Adrenal gland (tissue), 5 donors: ENCODE data around the gene ZNF655.

Experiments used
- CTCF ChIP-seq, 6 experiments: fragments of 450-650 bp in 4 of 6; fragments of 200-600 bp in 2 of 6; sonication (generic) in 1 of 6; IDR thresholded peaks; 1 replicate in 5 of 6; 2 replicates in 1 of 6; pipeline versions ENCODE4 v1.5.1 to v1.8.0; 2016 to 2021; ENCODE audit warnings: antibody characterized with exemption in 6 of 6, mild to moderate bottlenecking in 2 of 6, moderate library complexity in 1 of 6
- POLR2A ChIP-seq, 2 donors: fragments of 450-650 bp; IDR thresholded peaks; one replicate each; pipeline ENCODE4 v1.6.1; 2017; ENCODE audit warnings: antibody characterized with exemption in 2 of 2, mild to moderate bottlenecking in 2 of 2, moderate library complexity in 1 of 2
- donor health status: DM: no; HTN: no; CAD: no.

DNA sequence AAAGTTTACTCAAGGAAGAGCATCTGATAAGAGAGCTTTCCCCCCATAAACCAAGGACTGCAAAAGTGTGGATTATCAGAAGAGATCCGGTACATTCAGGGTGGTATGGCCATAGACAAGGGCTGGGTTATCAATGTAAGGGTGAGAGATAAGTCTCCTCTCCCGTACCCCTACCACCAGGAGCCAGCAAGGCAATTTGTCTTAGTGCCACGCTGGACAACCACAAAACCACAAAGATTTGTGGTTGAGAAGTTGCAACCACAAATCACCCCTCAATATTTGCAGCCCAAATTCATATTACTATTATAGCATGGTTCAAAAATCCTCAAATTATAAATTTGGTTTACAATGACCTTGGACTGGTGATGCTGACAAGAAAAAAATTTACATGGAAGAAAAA lies 56.1 kb downstream of the ZNF655 start:
- TF ChIP-seq CTCF (IDR thresholded peaks at IDR 0.05), result no peak
- TF ChIP-seq POLR2A (IDR thresholded peaks at IDR 0.05), result no peak
